PFSK-1 (cell line): ENCODE measurements around the gene PERCC1.

ENCODE experiments used
- FOXP2 ChIP-seq: optimal IDR thresholded peaks from 2 replicates; pipeline ENCODE3; 2011; ENCODE audit warnings: borderline replicate concordance, control low read depth, inconsistent platforms; ENCODE audit not compliant: insufficient read depth; ENCODE audit errors: extremely low read length, extremely low read depth
- POLR2AphosphoS5 ChIP-seq: IDR thresholded peaks from 2 replicates; pipeline ENCODE4 v1.6.1; 2012; ENCODE audit warnings: low read depth, mild to moderate bottlenecking, control low read depth, low read length, moderate library complexity
- REST ChIP-seq, 2 experiments: IDR thresholded peaks; 2 replicates each; pipeline versions ENCODE4 v1.6.1 to v1.8.0; 2011 to 2012; ENCODE audit warnings: low read depth in 2 of 2, low read length in 2 of 2, control low read depth in 1 of 2, inconsistent platforms in 1 of 2, mild to moderate bottlenecking in 1 of 2, moderate library complexity in 1 of 2; ENCODE audit not compliant: insufficient read depth in 1 of 2
- SIN3A ChIP-seq: IDR thresholded peaks from 2 replicates; pipeline ENCODE4 v1.6.1; 2012; ENCODE audit warnings: mild to moderate bottlenecking, low read length, moderate library complexity, borderline replicate concordance; ENCODE audit not compliant: insufficient read depth
- TAF1 ChIP-seq: IDR thresholded peaks from 2 replicates; pipeline ENCODE4 v1.6.1; 2012; ENCODE audit warnings: low read length, control low read depth, borderline replicate concordance; ENCODE audit not compliant: insufficient read depth

PERCC1 gene

GRCh38 chr16:1475552-1476114 lies 44.8 kb downstream of the PERCC1 start:
- no peak for TF ChIP-seq REST (IDR thresholded peaks at IDR 0.05; ENCODE audit: insufficient read depth in 1 of 2, low read depth in 2 of 2, low read length in 2 of 2)
- TF ChIP-seq SIN3A, result no peak
- no peak for TF ChIP-seq POLR2AphosphoS5
- TF ChIP-seq FOXP2, result no peak
- TF ChIP-seq TAF1, result no peak

DNA sequence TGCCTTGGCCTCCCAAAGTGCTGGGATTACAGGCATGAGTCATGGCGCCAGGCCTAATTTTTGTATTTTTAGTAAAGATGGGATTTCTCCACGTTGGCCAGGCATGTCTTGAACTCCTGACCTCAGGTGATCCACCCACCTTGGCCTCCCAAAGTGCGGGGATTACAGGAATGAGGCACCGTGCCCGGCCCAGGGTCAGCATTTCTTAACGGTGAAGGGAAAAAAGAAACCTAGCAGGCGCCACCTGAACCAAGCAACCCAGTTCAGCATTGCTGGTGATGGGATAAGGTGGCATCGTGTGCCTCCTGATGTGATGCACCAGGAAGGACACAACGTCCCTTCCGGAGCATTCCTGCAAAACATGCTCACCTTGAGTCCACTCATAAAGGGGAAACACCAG lies 46.2 kb downstream of the PERCC1 start:
- TF ChIP-seq SIN3A (no peak), FOXP2 (no peak), REST (IDR thresholded peaks at IDR 0.05; ENCODE audit: insufficient read depth in 1 of 2, low read depth in 2 of 2, low read length in 2 of 2) (no peak), TAF1 (no peak), POLR2AphosphoS5 (no peak)

GRCh38 chr16:1481906-1482835 lies 51.3 kb downstream of the PERCC1 start:
- TF ChIP-seq POLR2AphosphoS5, result no peak
- no peak for TF ChIP-seq SIN3A
- TF ChIP-seq REST (IDR thresholded peaks at IDR 0.05; ENCODE audit: insufficient read depth in 1 of 2, low read depth in 2 of 2, low read length in 2 of 2), result no peak
- no peak for TF ChIP-seq FOXP2
- TF ChIP-seq TAF1, result no peak
